ENCODE results near the gene GRIA4. TPM values are rescaled to one million over a fixed set of nuclear protein-coding genes. Genes with fewer than 3 reads are reported as not detected.

The GRIA4 gene
- total and polyA plus RNA-seq, 2 donors (not counting 1 experiment from before 2014, with no cell fraction given) = 0.15 to 0.50 TPM

DNA sequence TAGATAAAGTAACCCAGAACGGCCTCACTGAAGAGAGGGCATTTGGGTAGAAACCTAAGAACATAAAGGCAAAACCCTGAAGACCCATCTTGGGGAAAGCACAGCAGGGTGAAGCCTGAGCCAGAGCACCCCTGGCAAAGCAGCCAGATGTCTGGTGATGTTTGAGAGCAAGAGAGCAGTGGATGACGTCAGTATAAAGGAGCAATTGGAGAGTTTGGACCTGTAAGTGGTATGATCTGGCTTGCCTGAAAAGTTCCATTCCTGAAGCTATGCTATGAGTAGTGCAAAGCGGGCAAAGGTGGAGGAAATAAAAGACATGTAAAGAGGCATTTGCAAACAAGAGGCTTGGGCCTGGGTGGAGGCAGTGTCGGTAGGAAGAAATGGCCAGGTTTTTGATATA lies 244.4 kb downstream of the GRIA4 start:
- Histone ChIP-seq H3K4me1 (ENCODE audit: control insufficient read depth, extremely low read depth, insufficient read depth, low read length) (no peaks in the 10 kb centered on the region), H3K4me3 (replicated peaks in 1 of 4; ENCODE audit: control extremely low read depth in 1 of 4, insufficient read depth in 1 of 4, low read depth in 3 of 4, low read length in 4 of 4) (no peak overlapping the region), H3K27ac (ENCODE audit: insufficient read depth, low read length) (no peak overlapping the region), H3K27me3 (ENCODE audit: control insufficient read depth, insufficient read depth, low read length) (no peaks in the 10 kb centered on the region), H3K4me2 (ENCODE audit: extremely low read depth, insufficient read depth, low read length) (no peak overlapping the region), H3K79me2 (ENCODE audit: control insufficient read depth, insufficient read depth, low read length) (no peaks in the 10 kb centered on the region), H4K20me1 (ENCODE audit: control insufficient read depth, extremely low read depth, insufficient read depth, low read length) (no peaks in the 10 kb centered on the region), H3K9ac (ENCODE audit: insufficient read depth, low read length) (no peak overlapping the region), H3K9me3 (ENCODE audit: control insufficient read depth, insufficient read depth, low read depth, low read length) (no peaks in the 10 kb centered on the region), H3K36me3 (ENCODE audit: control insufficient read depth, insufficient read depth, low read length) (no peaks in the 10 kb centered on the region), H2AFZ (ENCODE audit: low read length) (no peak overlapping the region)
- no peak for DNase-seq (ENCODE audit: low read depth in 2 of 2)
- TF ChIP-seq, protein P1, sequence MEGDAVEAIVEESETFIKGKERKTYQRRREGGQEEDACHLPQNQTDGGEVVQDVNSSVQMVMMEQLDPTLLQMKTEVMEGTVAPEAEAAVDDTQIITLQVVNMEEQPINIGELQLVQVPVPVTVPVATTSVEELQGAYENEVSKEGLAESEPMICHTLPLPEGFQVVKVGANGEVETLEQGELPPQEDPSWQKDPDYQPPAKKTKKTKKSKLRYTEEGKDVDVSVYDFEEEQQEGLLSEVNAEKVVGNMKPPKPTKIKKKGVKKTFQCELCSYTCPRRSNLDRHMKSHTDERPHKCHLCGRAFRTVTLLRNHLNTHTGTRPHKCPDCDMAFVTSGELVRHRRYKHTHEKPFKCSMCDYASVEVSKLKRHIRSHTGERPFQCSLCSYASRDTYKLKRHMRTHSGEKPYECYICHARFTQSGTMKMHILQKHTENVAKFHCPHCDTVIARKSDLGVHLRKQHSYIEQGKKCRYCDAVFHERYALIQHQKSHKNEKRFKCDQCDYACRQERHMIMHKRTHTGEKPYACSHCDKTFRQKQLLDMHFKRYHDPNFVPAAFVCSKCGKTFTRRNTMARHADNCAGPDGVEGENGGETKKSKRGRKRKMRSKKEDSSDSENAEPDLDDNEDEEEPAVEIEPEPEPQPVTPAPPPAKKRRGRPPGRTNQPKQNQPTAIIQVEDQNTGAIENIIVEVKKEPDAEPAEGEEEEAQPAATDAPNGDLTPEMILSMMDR (conservative IDR thresholded peaks at IDR 0.05 in 1 of 2, IDR thresholded peaks at IDR 0.05 in 1 of 2; ENCODE audit: low read depth in 1 of 2, low read length in 2 of 2) = no peak
- no peak for TF ChIP-seq EZH2 (IDR thresholded peaks at IDR 0.05; ENCODE audit: low read length, missing control alignments)

GRCh38 chr11:105856954-105857353 lies 247.1 kb downstream of the GRIA4 start:
- Histone ChIP-seq H3K9me3 (ENCODE audit: control insufficient read depth, insufficient read depth, low read depth, low read length) (no peaks in the 10 kb centered on the region), H3K36me3 (ENCODE audit: control insufficient read depth, insufficient read depth, low read length) (no peaks in the 10 kb centered on the region), H3K79me2 (ENCODE audit: control insufficient read depth, insufficient read depth, low read length) (no peaks in the 10 kb centered on the region), H3K4me3 (replicated peaks in 1 of 4; ENCODE audit: control extremely low read depth in 1 of 4, insufficient read depth in 1 of 4, low read depth in 3 of 4, low read length in 4 of 4) (no peak overlapping the region), H2AFZ (ENCODE audit: low read length) (no peak overlapping the region), H3K9ac (ENCODE audit: insufficient read depth, low read length) (no peak overlapping the region), H4K20me1 (ENCODE audit: control insufficient read depth, extremely low read depth, insufficient read depth, low read length) (no peaks in the 10 kb centered on the region), H3K4me2 (ENCODE audit: extremely low read depth, insufficient read depth, low read length) (no peak overlapping the region), H3K4me1 (ENCODE audit: control insufficient read depth, extremely low read depth, insufficient read depth, low read length) (no peaks in the 10 kb centered on the region), H3K27ac (ENCODE audit: insufficient read depth, low read length) (no peak overlapping the region), H3K27me3 (ENCODE audit: control insufficient read depth, insufficient read depth, low read length) (no peaks in the 10 kb centered on the region)
- TF ChIP-seq, protein P1 (conservative IDR thresholded peaks at IDR 0.05 in 1 of 2, IDR thresholded peaks at IDR 0.05 in 1 of 2; ENCODE audit: low read depth in 1 of 2, low read length in 2 of 2) = no peak
- no peak for TF ChIP-seq EZH2 (IDR thresholded peaks at IDR 0.05; ENCODE audit: low read length, missing control alignments)
- DNase-seq (ENCODE audit: low read depth in 2 of 2) = no peak

- Histone ChIP-seq H3K4me3 (replicated peaks in 1 of 4; ENCODE audit: control extremely low read depth in 1 of 4, insufficient read depth in 1 of 4, low read depth in 3 of 4, low read length in 4 of 4) (no peak overlapping the region), H3K79me2 (ENCODE audit: control insufficient read depth, insufficient read depth, low read length) (no peaks in the 10 kb centered on the region), H3K27me3 (ENCODE audit: control insufficient read depth, insufficient read depth, low read length) (no peaks in the 10 kb centered on the region), H3K9ac (ENCODE audit: insufficient read depth, low read length) (no peak overlapping the region), H3K36me3 (ENCODE audit: control insufficient read depth, insufficient read depth, low read length) (no peaks in the 10 kb centered on the region), H3K4me2 (ENCODE audit: extremely low read depth, insufficient read depth, low read length) (no peak overlapping the region), H3K9me3 (ENCODE audit: control insufficient read depth, insufficient read depth, low read depth, low read length) (no peaks in the 10 kb centered on the region), H2AFZ (ENCODE audit: low read length) (no peak overlapping the region), H3K27ac (ENCODE audit: insufficient read depth, low read length) (no peak overlapping the region), H3K4me1 (ENCODE audit: control insufficient read depth, extremely low read depth, insufficient read depth, low read length) (no peaks in the 10 kb centered on the region), H4K20me1 (ENCODE audit: control insufficient read depth, extremely low read depth, insufficient read depth, low read length) (no peaks in the 10 kb centered on the region)
- DNase-seq (ENCODE audit: low read depth in 2 of 2) = no peak
- TF ChIP-seq, protein P1 (conservative IDR thresholded peaks at IDR 0.05 in 1 of 2, IDR thresholded peaks at IDR 0.05 in 1 of 2; ENCODE audit: low read depth in 1 of 2, low read length in 2 of 2) = no peak
- TF ChIP-seq EZH2 (IDR thresholded peaks at IDR 0.05; ENCODE audit: low read length, missing control alignments) = no peak
These were observed 247.9 kb downstream of the GRIA4 start for GRCh38 chr11:105857728-105858127.

Measured in fibroblast of lung (primary cell).